HG03354 (cell line): ENCODE data around the gene G6PC2.

Experiments
- ATAC-seq: cut with Tn5 transposase; IDR thresholded peaks from one replicate; pipeline ENCODE4 v1.9.1; 2021; ENCODE audit warnings: mild to moderate bottlenecking; ENCODE audit not compliant: unreplicated experiment, poor library complexity, severe bottlenecking

The G6PC2 gene

GRCh38 chr2:168939918-168940317 lies 38.8 kb downstream of the G6PC2 start:
- no peak for ATAC-seq

- no peak for ATAC-seq
Observed at GRCh38 chr2:168941297-168941696, 40.2 kb downstream of the G6PC2 start.

GRCh38 chr2:168944065-168944464 lies 43.0 kb downstream of the G6PC2 start:
- no peak for ATAC-seq

- ATAC-seq, result no peak
Observed at GRCh38 chr2:168945508-168945907, 44.4 kb downstream of the G6PC2 start.

DNA sequence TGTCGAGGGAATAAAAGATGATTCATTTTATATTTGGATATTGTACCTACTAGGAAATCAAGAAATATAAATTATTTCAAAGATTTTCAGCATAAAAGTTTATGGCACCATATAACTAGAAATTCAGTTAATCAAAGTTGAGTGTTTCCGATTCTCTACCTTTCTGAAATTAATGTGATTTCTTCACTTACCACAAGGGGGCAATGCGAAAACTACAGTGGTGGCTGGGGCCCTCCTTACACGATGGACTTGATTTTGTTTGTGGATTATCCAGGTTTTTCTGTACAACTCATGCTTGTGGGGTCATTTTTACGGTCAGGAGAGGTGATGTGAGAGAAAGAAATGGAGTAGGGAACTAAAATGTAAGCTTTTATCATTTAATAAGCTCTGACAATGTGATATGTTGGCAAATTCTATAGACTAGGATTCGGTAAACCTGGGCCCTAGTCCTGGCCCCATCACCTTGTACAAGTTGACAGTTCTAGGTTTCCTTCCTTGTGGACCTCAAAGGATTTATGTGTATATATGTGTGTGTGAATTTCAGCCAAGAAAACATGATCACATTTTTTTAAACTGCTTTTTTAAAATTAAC lies 47.6 kb downstream of the G6PC2 start:
- peak; percentile 72 for ATAC-seq

- no peak for ATAC-seq
Observed at GRCh38 chr2:168949324-168949723, 48.2 kb downstream of the G6PC2 start.

DNA sequence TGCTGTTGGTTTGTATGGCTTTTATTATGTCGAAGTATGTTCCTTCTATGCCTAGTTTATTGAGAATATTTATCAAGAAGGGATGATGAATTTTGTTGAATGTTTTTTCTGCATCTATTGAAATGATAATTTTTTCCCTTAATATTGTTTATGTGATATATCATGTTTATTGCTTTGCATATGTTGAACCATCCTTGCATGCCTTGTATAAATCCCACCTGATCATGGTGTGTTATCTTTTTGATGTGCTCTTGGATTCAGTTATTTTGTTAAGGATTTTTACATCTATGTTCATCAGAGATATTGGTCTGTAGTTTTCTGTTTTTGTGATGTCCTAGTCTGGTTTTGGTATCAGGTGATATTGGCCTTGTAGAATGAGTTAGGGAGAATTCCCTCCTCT lies 50.8 kb downstream of the G6PC2 start:
- no peak for ATAC-seq

DNA sequence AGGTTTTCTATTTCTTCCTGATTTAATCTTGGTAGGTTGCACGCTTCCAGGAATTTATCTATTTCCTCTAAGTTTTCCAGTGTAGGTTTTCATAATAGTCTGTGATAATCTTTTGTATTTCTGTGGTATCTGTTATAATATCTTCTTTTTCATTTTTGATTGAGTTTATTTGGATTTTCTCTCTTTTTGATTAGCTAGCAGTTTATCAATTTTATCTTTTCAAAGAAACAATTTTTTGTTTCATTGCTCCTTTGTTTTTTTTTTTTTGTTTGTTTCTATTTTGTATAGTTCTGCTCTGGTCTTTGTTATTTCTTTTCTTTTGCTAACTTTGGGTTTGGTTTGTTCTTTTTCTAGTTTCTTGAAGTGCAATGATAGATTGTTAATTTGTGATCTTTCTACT lies 51.3 kb downstream of the G6PC2 start:
- no peak for ATAC-seq

DNA sequence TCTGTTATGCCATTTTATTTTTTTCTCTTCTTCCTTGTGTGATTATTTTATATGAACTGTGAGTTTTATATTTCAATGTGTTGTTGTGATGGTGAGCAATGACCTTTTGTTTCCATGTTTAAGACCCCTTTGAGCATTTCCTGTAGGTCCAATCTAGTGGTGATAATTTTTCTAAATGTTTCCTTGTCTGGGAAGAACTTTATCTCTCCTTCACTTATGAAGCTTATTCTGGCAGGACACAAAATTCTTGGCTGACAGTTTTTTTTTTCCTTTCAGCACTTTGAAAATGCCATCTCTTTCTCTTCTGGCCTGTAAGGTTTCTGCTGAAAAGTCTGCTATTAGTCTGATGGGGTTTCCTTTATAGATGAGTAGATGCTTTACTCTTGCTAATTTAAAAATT lies 53.2 kb downstream of the G6PC2 start:
- ATAC-seq, result no peak

DNA sequence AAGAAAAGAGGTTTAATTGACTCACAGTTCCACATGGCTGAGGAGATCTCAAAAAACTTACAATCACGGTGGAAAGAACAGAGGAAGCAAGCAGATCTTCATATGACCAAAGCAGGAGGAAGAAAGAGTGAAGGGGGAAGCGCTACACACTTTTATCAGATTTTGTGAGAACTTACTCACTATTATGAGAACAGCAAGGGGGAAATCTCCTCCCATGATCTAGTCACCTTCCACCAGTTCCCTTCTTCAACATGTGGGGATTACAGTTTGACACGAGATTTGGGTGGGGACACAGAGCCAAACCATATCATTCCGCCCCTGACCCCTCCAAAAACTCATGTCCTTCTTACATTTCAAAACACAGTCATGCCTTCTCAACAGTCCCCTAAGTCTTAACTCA lies 54.2 kb downstream of the G6PC2 start:
- no peak for ATAC-seq

GRCh38 chr2:168956392-168956791 lies 55.3 kb downstream of the G6PC2 start:
- no peak for ATAC-seq
